DND-41 (cell line): ENCODE measurements around the gene RGS12.

Experiments
- ATAC-seq: fragments of 200-7000 bp; cut with Tn5 transposase; 3 replicates; pipeline ENCODE4 v1.9.1; 2021; ENCODE audit warnings: low read depth; ENCODE audit not compliant: insufficient read depth
- DNase-seq: peaks from one replicate; pipeline ENCODE4 v3.0.0-alpha.2; 2020
- H2AFZ ChIP-seq: 2 replicates; pipeline ENCODE4 v1.6.0; 2012; ENCODE audit warnings: low read depth, low read length
- H3K27ac ChIP-seq: 2 replicates; pipeline ENCODE4 v1.5.1; 2012; ENCODE audit warnings: low read length, inconsistent platforms
- H3K27me3 ChIP-seq: fragments of 200-600 bp; sonication (generic); 2 replicates; pipeline ENCODE4 v1.6.0; 2012; ENCODE audit warnings: low read length, mild to moderate bottlenecking, inconsistent platforms; ENCODE audit not compliant: insufficient read depth, poor library complexity
- H3K36me3 ChIP-seq: 2 replicates; pipeline ENCODE4 v1.5.1; 2012; ENCODE audit warnings: low read length, inconsistent platforms; ENCODE audit not compliant: insufficient read depth
- H3K4me1 ChIP-seq: 2 replicates; pipeline ENCODE4 v1.5.1; 2012; ENCODE audit warnings: mild to moderate bottlenecking, low read length; ENCODE audit not compliant: insufficient read depth
- H3K4me2 ChIP-seq: 2 replicates; pipeline ENCODE4 v1.6.0; 2012; ENCODE audit warnings: mild to moderate bottlenecking, moderate library complexity, low read length, inconsistent platforms; ENCODE audit not compliant: insufficient read depth
- H3K4me3 ChIP-seq, 2 experiments: fragments of 200-600 bp in 1 of 2; shearing (Covaris generic) in 1 of 2; 2 replicates each; pipeline ENCODE4 v1.5.1; 2012 to 2016; ENCODE audit warnings: inconsistent platforms in 2 of 2, low read length in 2 of 2, mild to moderate bottlenecking in 2 of 2, low read depth in 1 of 2, moderate library complexity in 1 of 2
- H3K79me2 ChIP-seq: 2 replicates; pipeline ENCODE4 v1.6.0; 2012; ENCODE audit warnings: low read length, inconsistent platforms; ENCODE audit not compliant: insufficient read depth
- H3K9ac ChIP-seq: 2 replicates; pipeline ENCODE4 v1.6.0; 2012; ENCODE audit warnings: low read depth, mild to moderate bottlenecking, inconsistent platforms, low read length, moderate library complexity
- H3K9me3 ChIP-seq: 2 replicates; pipeline ENCODE4 v1.5.1; 2012; ENCODE audit warnings: low read length, moderate library complexity, mild to moderate bottlenecking, inconsistent platforms; ENCODE audit not compliant: insufficient read depth, severe bottlenecking
- H4K20me1 ChIP-seq: 2 replicates; pipeline ENCODE4 v1.6.0; 2012; ENCODE audit warnings: low read length; ENCODE audit not compliant: insufficient read depth
- EZH2 ChIP-seq: IDR thresholded peaks from 3 replicates; pipeline ENCODE4 v1.6.1; 2012; ENCODE audit warnings: borderline replicate concordance, low read depth, mild to moderate bottlenecking, moderate library complexity, low read length, inconsistent platforms; ENCODE audit not compliant: severe bottlenecking
- TF ChIP-seq, protein P1 (sequence below): IDR thresholded peaks from 2 replicates; pipeline ENCODE4 v1.5.1; 2012; ENCODE audit warnings: borderline replicate concordance, low read length, moderate library complexity, mild to moderate bottlenecking; ENCODE audit not compliant: poor library complexity, severe bottlenecking; ENCODE audit errors: extremely low read depth

RGS12 gene

GRCh38 chr4:3249711-3250437, 42.9 kb upstream of the RGS12 start:
- Histone ChIP-seq H3K79me2 (no peaks in the 10 kb centered on the region), H3K9me3 (no peaks in the 10 kb centered on the region), H3K27me3 (no peaks in the 10 kb centered on the region), H3K4me1 (no peaks in the 10 kb centered on the region), H2AFZ (no peak overlapping the region), H3K4me2 (no peak overlapping the region), H4K20me1 (peaks cover 6% of the 10 kb centered on the region; the same call in 1 of the 2 replicates), H3K9ac (no peak overlapping the region), H3K4me3 (no peak overlapping the region), H3K27ac (no peak overlapping the region), H3K36me3 (no peaks in the 10 kb centered on the region)
- ATAC-seq (no peak), DNase-seq (no peak)
- TF ChIP-seq, protein P1, sequence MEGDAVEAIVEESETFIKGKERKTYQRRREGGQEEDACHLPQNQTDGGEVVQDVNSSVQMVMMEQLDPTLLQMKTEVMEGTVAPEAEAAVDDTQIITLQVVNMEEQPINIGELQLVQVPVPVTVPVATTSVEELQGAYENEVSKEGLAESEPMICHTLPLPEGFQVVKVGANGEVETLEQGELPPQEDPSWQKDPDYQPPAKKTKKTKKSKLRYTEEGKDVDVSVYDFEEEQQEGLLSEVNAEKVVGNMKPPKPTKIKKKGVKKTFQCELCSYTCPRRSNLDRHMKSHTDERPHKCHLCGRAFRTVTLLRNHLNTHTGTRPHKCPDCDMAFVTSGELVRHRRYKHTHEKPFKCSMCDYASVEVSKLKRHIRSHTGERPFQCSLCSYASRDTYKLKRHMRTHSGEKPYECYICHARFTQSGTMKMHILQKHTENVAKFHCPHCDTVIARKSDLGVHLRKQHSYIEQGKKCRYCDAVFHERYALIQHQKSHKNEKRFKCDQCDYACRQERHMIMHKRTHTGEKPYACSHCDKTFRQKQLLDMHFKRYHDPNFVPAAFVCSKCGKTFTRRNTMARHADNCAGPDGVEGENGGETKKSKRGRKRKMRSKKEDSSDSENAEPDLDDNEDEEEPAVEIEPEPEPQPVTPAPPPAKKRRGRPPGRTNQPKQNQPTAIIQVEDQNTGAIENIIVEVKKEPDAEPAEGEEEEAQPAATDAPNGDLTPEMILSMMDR: no peak
- TF ChIP-seq EZH2: no peak

DNA sequence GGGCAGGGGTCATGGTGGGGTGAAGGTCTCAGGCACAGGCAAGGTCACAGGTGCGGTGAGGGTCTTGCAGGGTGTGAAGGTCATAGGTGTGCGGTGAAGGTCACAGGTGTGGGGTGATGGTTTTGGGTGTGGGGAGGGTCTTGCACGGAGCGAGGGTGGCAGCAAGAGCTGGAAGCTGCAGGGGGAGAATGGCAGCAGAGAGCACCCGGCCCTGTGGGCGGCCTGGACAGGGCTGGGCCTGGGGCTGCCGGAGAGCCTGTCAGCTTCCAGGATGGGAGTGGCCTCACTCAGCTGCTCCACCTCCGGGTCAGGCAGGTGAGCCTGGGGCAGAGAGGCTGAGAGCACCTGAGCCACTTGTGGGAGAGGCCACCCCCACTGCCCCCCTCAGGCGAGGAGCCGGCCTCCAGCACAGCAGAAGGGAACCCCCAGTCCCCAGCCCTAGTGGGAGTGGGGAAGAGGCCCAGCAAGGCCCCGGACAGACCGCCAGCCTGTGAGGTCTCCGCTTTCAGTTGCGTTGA, 42.3 kb upstream of the RGS12 start:
- Histone ChIP-seq H3K27ac (no peak overlapping the region), H3K4me3 (no peak overlapping the region), H3K4me1 (no peaks in the 10 kb centered on the region), H3K36me3 (no peaks in the 10 kb centered on the region), H4K20me1 (peaks cover 6% of the 10 kb centered on the region; the same call in 1 of the 2 replicates), H3K79me2 (no peaks in the 10 kb centered on the region), H2AFZ (no peak overlapping the region), H3K27me3 (no peaks in the 10 kb centered on the region), H3K9me3 (no peaks in the 10 kb centered on the region), H3K9ac (no peak overlapping the region), H3K4me2 (no peak overlapping the region)
- ATAC-seq (no peak), DNase-seq (no peak)
- TF ChIP-seq, protein P1: no peak
- TF ChIP-seq EZH2: no peak

DNA sequence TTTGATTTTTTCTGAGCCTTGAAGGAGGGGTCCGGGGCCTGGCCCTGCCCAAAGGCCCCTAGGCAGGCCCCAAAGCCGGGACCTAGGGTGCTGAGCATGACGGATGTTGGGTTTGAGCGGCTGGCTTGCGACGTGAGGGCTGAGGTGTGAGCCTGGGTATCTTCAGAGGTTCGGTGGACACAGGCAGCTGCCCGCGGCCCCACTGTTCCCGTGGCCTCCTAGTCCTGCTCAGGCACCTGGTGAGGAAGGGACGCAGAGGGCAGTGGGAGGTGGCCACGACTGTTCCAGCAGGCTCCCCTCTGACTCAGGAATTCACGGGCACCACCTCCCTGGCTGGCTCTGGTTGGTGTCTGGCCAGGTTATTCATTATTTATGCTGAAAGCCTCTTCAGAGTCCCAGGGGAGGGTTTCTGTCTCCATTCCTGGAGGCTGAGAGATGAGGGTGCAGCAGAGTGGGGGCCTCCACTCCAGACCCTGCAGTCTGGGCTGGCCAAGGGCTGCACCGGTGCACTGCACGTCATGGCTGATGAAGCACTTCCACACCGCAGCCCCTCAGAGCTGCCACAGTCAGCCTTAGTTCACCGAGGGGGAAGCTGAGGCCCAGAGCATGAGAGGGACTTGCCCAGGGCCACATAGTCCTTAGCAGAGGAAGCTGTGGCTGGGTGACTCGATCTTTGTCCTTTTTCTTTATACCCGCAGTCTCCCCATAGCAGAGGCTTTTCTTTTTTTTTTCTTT, 41.7 kb upstream of the RGS12 start:
- no peak for TF ChIP-seq EZH2
- TF ChIP-seq, protein P1: no peak
- Histone ChIP-seq H2AFZ (no peak overlapping the region), H3K4me1 (no peaks in the 10 kb centered on the region), H3K27me3 (no peaks in the 10 kb centered on the region), H3K79me2 (no peaks in the 10 kb centered on the region), H3K27ac (no peak overlapping the region), H3K4me3 (no peak overlapping the region), H3K4me2 (no peak overlapping the region), H3K36me3 (no peaks in the 10 kb centered on the region), H4K20me1 (peaks cover 5% of the 10 kb centered on the region; the same call in 1 of the 2 replicates), H3K9me3 (no peaks in the 10 kb centered on the region), H3K9ac (no peak overlapping the region)
- DNase-seq (no peak), ATAC-seq (0 out of 3 replicates have a peak, but pooled peaks have one; percentile 23)
